ENCODE measurements around the gene P2RX1.

P2RX1 gene

GRCh38 chr17:3959921-3960601 lies 43.8 kb upstream of the P2RX1 start:
- Histone ChIP-seq H3K4me1 (ENCODE audit: control insufficient read depth in 5 of 5, insufficient read depth in 5 of 5, low read length in 5 of 5) (peaks cover 0 to 25% (median 14%) of the 10 kb centered on the region in 5 donors), H3K27ac (ENCODE audit: low read depth, low read length) (no peak overlapping the region), H3K9ac (ENCODE audit: low read length in 5 of 5) (no peak overlapping the region), H3K4me3 (ENCODE audit: low read depth in 1 of 5, low read length in 5 of 5) (no peak overlapping the region), H3K9me3 (ENCODE audit: control insufficient read depth in 5 of 5, low read length in 5 of 5) (no peaks in the 10 kb centered on the region), H3K36me3 (ENCODE audit: control insufficient read depth in 5 of 5, insufficient read depth in 5 of 5, low read length in 5 of 5) (no peaks in the 10 kb centered on the region), H3K27me3 (ENCODE audit: control insufficient read depth in 5 of 5, insufficient read depth in 4 of 5, low read length in 5 of 5) (peaks cover 13 to 37% (median 31%) of the 10 kb centered on the region in 5 donors)

GRCh38 chr17:3959295-3959899 lies 43.1 kb upstream of the P2RX1 start:
- Histone ChIP-seq H3K9ac (ENCODE audit: low read length in 5 of 5) (no peak overlapping the region), H3K9me3 (ENCODE audit: control insufficient read depth in 5 of 5, low read length in 5 of 5) (no peaks in the 10 kb centered on the region), H3K4me3 (ENCODE audit: low read depth in 1 of 5, low read length in 5 of 5) (no peak overlapping the region), H3K27me3 (ENCODE audit: control insufficient read depth in 5 of 5, insufficient read depth in 4 of 5, low read length in 5 of 5) (peaks cover 13 to 34% (median 31%) of the 10 kb centered on the region in 5 donors), H3K27ac (ENCODE audit: low read depth, low read length) (no peak overlapping the region), H3K4me1 (ENCODE audit: control insufficient read depth in 5 of 5, insufficient read depth in 5 of 5, low read length in 5 of 5) (peaks cover 0 to 23% (median 8%) of the 10 kb centered on the region in 5 donors), H3K36me3 (ENCODE audit: control insufficient read depth in 5 of 5, insufficient read depth in 5 of 5, low read length in 5 of 5) (no peaks in the 10 kb centered on the region)

GRCh38 chr17:3957735-3958599 lies 41.7 kb upstream of the P2RX1 start:
- no peak overlapping the region for H3K9ac ChIP-seq (ENCODE audit: low read length in 5 of 5)

GRCh38 chr17:3956983-3957382 lies 40.7 kb upstream of the P2RX1 start:
- H3K36me3 ChIP-seq (ENCODE audit: control insufficient read depth in 5 of 5, insufficient read depth in 5 of 5, low read length in 5 of 5), result no peaks in the 10 kb centered on the region
- peaks cover 0 to 13% (median 4%) of the 10 kb centered on the region in 5 donors for H3K4me1 ChIP-seq (ENCODE audit: control insufficient read depth in 5 of 5, insufficient read depth in 5 of 5, low read length in 5 of 5)
- no peak overlapping the region for H3K4me3 ChIP-seq (ENCODE audit: low read depth in 1 of 5, low read length in 5 of 5)
- no peak overlapping the region for H3K9ac ChIP-seq (ENCODE audit: low read length in 5 of 5)
- H3K27me3 ChIP-seq (ENCODE audit: control insufficient read depth in 5 of 5, insufficient read depth in 4 of 5, low read length in 5 of 5), result peaks cover 2 to 17% (median 13%) of the 10 kb centered on the region in 5 donors
- no peaks in the 10 kb centered on the region for H3K9me3 ChIP-seq (ENCODE audit: control insufficient read depth in 5 of 5, low read length in 5 of 5)
- no peak overlapping the region for H3K27ac ChIP-seq (ENCODE audit: low read depth, low read length)

More at GRCh38 chr17:3957735-3958599, 41.7 kb upstream of the P2RX1 start:
- peaks cover 0 to 13% (median 4%) of the 10 kb centered on the region in 5 donors for H3K4me1 ChIP-seq (ENCODE audit: control insufficient read depth in 5 of 5, insufficient read depth in 5 of 5, low read length in 5 of 5)
- H3K36me3 ChIP-seq (ENCODE audit: control insufficient read depth in 5 of 5, insufficient read depth in 5 of 5, low read length in 5 of 5), result no peaks in the 10 kb centered on the region
- H3K27me3 ChIP-seq (ENCODE audit: control insufficient read depth in 5 of 5, insufficient read depth in 4 of 5, low read length in 5 of 5), result peaks cover 5 to 27% (median 22%) of the 10 kb centered on the region in 5 donors
- no peaks in the 10 kb centered on the region for H3K9me3 ChIP-seq (ENCODE audit: control insufficient read depth in 5 of 5, low read length in 5 of 5)
- H3K4me3 ChIP-seq (ENCODE audit: low read depth in 1 of 5, low read length in 5 of 5), result no peak overlapping the region
- H3K27ac ChIP-seq (ENCODE audit: low read depth, low read length), result no peak overlapping the region

- Histone ChIP-seq H3K9me3 (ENCODE audit: control insufficient read depth in 5 of 5, low read length in 5 of 5) (no peaks in the 10 kb centered on the region), H3K27ac (ENCODE audit: low read depth, low read length) (no peak overlapping the region), H3K27me3 (ENCODE audit: control insufficient read depth in 5 of 5, insufficient read depth in 4 of 5, low read length in 5 of 5) (peaks cover 0 to 12% (median 7%) of the 10 kb centered on the region in 5 donors), H3K36me3 (ENCODE audit: control insufficient read depth in 5 of 5, insufficient read depth in 5 of 5, low read length in 5 of 5) (no peaks in the 10 kb centered on the region), H3K4me3 (ENCODE audit: low read depth in 1 of 5, low read length in 5 of 5) (no peak overlapping the region), H3K9ac (ENCODE audit: low read length in 5 of 5) (no peak overlapping the region), H3K4me1 (ENCODE audit: control insufficient read depth in 5 of 5, insufficient read depth in 5 of 5, low read length in 5 of 5) (peaks cover 0 to 11% (median 4%) of the 10 kb centered on the region in 5 donors)
Measured at GRCh38 chr17:3956327-3956957, 40.2 kb upstream of the P2RX1 start.

- H3K9ac ChIP-seq (ENCODE audit: low read length in 5 of 5), result no peak overlapping the region
- no peaks in the 10 kb centered on the region for H3K36me3 ChIP-seq (ENCODE audit: control insufficient read depth in 5 of 5, insufficient read depth in 5 of 5, low read length in 5 of 5)
- H3K4me1 ChIP-seq (ENCODE audit: control insufficient read depth in 5 of 5, insufficient read depth in 5 of 5, low read length in 5 of 5), result peaks cover 0 to 11% (median 0%) of the 10 kb centered on the region in 5 donors
- no peak overlapping the region for H3K27ac ChIP-seq (ENCODE audit: low read depth, low read length)
- peaks cover 0 to 4% (median 2%) of the 10 kb centered on the region in 5 donors for H3K27me3 ChIP-seq (ENCODE audit: control insufficient read depth in 5 of 5, insufficient read depth in 4 of 5, low read length in 5 of 5)
- no peaks in the 10 kb centered on the region for H3K9me3 ChIP-seq (ENCODE audit: control insufficient read depth in 5 of 5, low read length in 5 of 5)
- no peak overlapping the region for H3K4me3 ChIP-seq (ENCODE audit: low read depth in 1 of 5, low read length in 5 of 5)
Measured at GRCh38 chr17:3955673-3955988, 39.4 kb upstream of the P2RX1 start.

- Histone ChIP-seq H3K4me1 (ENCODE audit: control insufficient read depth in 5 of 5, insufficient read depth in 5 of 5, low read length in 5 of 5) (peaks cover 0 to 11% (median 0%) of the 10 kb centered on the region in 5 donors), H3K27ac (ENCODE audit: low read depth, low read length) (no peak overlapping the region), H3K4me3 (ENCODE audit: low read depth in 1 of 5, low read length in 5 of 5) (no peak overlapping the region), H3K36me3 (ENCODE audit: control insufficient read depth in 5 of 5, insufficient read depth in 5 of 5, low read length in 5 of 5) (no peaks in the 10 kb centered on the region), H3K9me3 (ENCODE audit: control insufficient read depth in 5 of 5, low read length in 5 of 5) (no peaks in the 10 kb centered on the region), H3K9ac (ENCODE audit: low read length in 5 of 5) (no peak overlapping the region), H3K27me3 (ENCODE audit: control insufficient read depth in 5 of 5, insufficient read depth in 4 of 5, low read length in 5 of 5) (peaks cover 0 to 4% (median 0%) of the 10 kb centered on the region in 5 donors)
Measured at GRCh38 chr17:3954976-3955672, 38.9 kb upstream of the P2RX1 start.

DNA sequence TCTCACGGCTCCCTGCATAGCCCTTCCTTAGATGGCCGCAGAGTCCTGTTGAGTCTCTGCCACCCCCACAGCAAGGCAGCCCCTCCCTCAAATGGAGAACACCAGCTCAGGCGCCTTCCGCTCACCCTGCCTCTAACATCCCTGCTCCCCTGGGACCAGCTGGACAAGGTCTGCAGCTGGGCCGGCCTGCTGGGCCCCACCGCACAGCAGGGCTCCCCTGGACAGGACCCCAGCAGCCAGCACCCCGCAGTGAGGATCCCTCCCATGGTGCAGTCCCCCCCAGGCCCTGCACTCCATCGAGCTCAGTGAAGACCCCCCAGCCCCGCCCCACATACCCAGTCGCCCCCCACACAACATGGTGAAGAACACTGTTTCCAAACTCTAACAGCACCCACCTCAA lies 37.8 kb upstream of the P2RX1 start:
- no peak overlapping the region for H3K27ac ChIP-seq (ENCODE audit: low read depth, low read length)

DNA sequence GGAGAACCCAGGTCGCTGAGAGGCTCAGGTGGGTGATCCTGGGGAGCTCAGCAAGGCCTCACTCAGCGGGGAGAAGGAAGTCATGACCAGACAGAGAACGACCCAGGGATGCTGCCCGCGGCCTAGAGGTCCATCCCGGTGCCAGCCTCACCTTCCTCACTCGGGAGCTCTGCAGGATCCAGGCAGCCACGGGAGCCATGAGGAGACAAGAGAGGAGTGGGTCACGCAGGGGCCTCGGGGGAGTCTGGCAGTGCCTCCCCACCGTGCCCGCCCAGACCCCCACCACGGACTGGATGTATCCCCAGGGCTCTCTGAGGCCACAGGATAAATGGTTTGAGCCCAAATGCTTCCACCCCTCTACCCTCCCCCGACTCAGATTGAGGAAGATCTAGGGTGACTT lies 37.3 kb upstream of the P2RX1 start:
- H3K9ac ChIP-seq (ENCODE audit: low read length in 5 of 5), result no peak overlapping the region
- no peak overlapping the region for H3K4me3 ChIP-seq (ENCODE audit: low read depth in 1 of 5, low read length in 5 of 5)
- H3K27me3 ChIP-seq (ENCODE audit: control insufficient read depth in 5 of 5, insufficient read depth in 4 of 5, low read length in 5 of 5), result no peaks in the 10 kb centered on the region
- no peak overlapping the region for H3K27ac ChIP-seq (ENCODE audit: low read depth, low read length)
- H3K36me3 ChIP-seq (ENCODE audit: control insufficient read depth in 5 of 5, insufficient read depth in 5 of 5, low read length in 5 of 5), result no peaks in the 10 kb centered on the region
- no peaks in the 10 kb centered on the region for H3K9me3 ChIP-seq (ENCODE audit: control insufficient read depth in 5 of 5, low read length in 5 of 5)
- peaks cover 0 to 11% (median 0%) of the 10 kb centered on the region in 5 donors for H3K4me1 ChIP-seq (ENCODE audit: control insufficient read depth in 5 of 5, insufficient read depth in 5 of 5, low read length in 5 of 5)

More for the DNA sequence above, 37.8 kb upstream of the P2RX1 start:
- no peaks in the 10 kb centered on the region for H3K9me3 ChIP-seq (ENCODE audit: control insufficient read depth in 5 of 5, low read length in 5 of 5)
- H3K4me1 ChIP-seq (ENCODE audit: control insufficient read depth in 5 of 5, insufficient read depth in 5 of 5, low read length in 5 of 5), result peaks cover 0 to 11% (median 0%) of the 10 kb centered on the region in 5 donors
- H3K36me3 ChIP-seq (ENCODE audit: control insufficient read depth in 5 of 5, insufficient read depth in 5 of 5, low read length in 5 of 5), result no peaks in the 10 kb centered on the region
- no peak overlapping the region for H3K9ac ChIP-seq (ENCODE audit: low read length in 5 of 5)
- H3K4me3 ChIP-seq (ENCODE audit: low read depth in 1 of 5, low read length in 5 of 5), result no peak overlapping the region
- H3K27me3 ChIP-seq (ENCODE audit: control insufficient read depth in 5 of 5, insufficient read depth in 4 of 5, low read length in 5 of 5), result no peaks in the 10 kb centered on the region
